Fibroblast of the aortic adventitia (primary cell): ENCODE results near the gene GAB2. TPM values are rescaled to one million over a fixed set of nuclear protein-coding genes. Genes with fewer than 3 reads are reported as not detected.
A peak's percentile ranks its signal among the peaks of the same experiment; 100 is the strongest.

Source experiments
- DNase-seq: peaks from one replicate; pipeline ENCODE4 v3.0.0-alpha.2; 2010; ENCODE audit warnings: low read depth
- H3K4me3 ChIP-seq: 2 replicates; pipeline ENCODE4 v1.5.1; 2011; ENCODE audit warnings: low read depth, mild to moderate bottlenecking, control low read depth, low read length, moderate library complexity
- CTCF ChIP-seq: IDR thresholded peaks from 2 replicates; pipeline ENCODE4 v1.5.1; 2011; ENCODE audit warnings: mild to moderate bottlenecking, low read length, control low read depth, inconsistent platforms; ENCODE audit not compliant: insufficient read depth
- total RNA-seq: library from RNA; depleted of rRNA; stranded (reverse); fragments of >200 nt; gene quantifications from 2 replicates; pipeline ENCODE4 v1.2.3, GENCODE V29; 2012; ENCODE audit warnings: low replicate concordance

The GAB2 gene
- total RNA-seq, 1 donor = 16.4 TPM

GRCh38 chr11:78416285-78417174 is 1.1 kb downstream of the GAB2 start:
- peak; percentile 48 for TF ChIP-seq CTCF
- DNase-seq = peak; percentile 87
- H3K4me3 ChIP-seq = peak overlapping the region; percentile 74

- DNase-seq = no peak
- no peak for TF ChIP-seq CTCF
- H3K4me3 ChIP-seq = no peak overlapping the region
These were observed 2.3 kb downstream of the GAB2 start for GRCh38 chr11:78415338-78415737.

- H3K4me3 ChIP-seq = no peak overlapping the region
- DNase-seq = peak; percentile 46
- peak; percentile 57 for TF ChIP-seq CTCF
These were observed 3.1 kb downstream of the GAB2 start for GRCh38 chr11:78414321-78415051.

GRCh38 chr11:78408619-78409018 is 9.0 kb downstream of the GAB2 start:
- no peak overlapping the region for H3K4me3 ChIP-seq
- TF ChIP-seq CTCF = no peak

GRCh38 chr11:78406568-78407196 is 10.9 kb downstream of the GAB2 start:
- TF ChIP-seq CTCF = no peak
- H3K4me3 ChIP-seq = no peak overlapping the region
- no peak for DNase-seq

More at GRCh38 chr11:78408619-78409018, 9.0 kb downstream of the GAB2 start:
- DNase-seq = no peak

GRCh38 chr11:78405805-78406204 is 11.8 kb downstream of the GAB2 start:
- TF ChIP-seq CTCF = no peak
- H3K4me3 ChIP-seq = no peak overlapping the region
- DNase-seq = no peak
